T-helper 1 cell treated with Interleukin-12 subunit alpha and Interleukin-12 subunit beta and Interleukin-4 antibody, amounts not matched to agents 30 μg/mL and 1 μg/mL, for 36 hours (primary cell): Measurements from ENCODE around the gene CELF1.

Experiments
- H3K27ac Mint-ChIP-seq: one replicate; pipeline ENCODE4 v1.8.0; 2021; ENCODE audit warnings: mild to moderate bottlenecking, mixed read lengths
- H3K27me3 Mint-ChIP-seq: one replicate; pipeline ENCODE4 v1.8.0; 2021; ENCODE audit warnings: low read depth, mixed read lengths
- H3K36me3 Mint-ChIP-seq: one replicate; pipeline ENCODE4 v1.8.0; 2021; ENCODE audit warnings: low read depth, mixed read lengths
- H3K4me1 Mint-ChIP-seq: one replicate; pipeline ENCODE4 v1.8.0; 2021; ENCODE audit warnings: low read depth, mixed read lengths
- H3K4me3 Mint-ChIP-seq: one replicate; pipeline ENCODE4 v1.8.0; 2021; ENCODE audit warnings: mild to moderate bottlenecking, moderate library complexity, mixed read lengths
- H3K9me3 Mint-ChIP-seq: one replicate; pipeline ENCODE4 v1.8.0; 2021; ENCODE audit warnings: mixed read lengths

CELF1 gene

DNA sequence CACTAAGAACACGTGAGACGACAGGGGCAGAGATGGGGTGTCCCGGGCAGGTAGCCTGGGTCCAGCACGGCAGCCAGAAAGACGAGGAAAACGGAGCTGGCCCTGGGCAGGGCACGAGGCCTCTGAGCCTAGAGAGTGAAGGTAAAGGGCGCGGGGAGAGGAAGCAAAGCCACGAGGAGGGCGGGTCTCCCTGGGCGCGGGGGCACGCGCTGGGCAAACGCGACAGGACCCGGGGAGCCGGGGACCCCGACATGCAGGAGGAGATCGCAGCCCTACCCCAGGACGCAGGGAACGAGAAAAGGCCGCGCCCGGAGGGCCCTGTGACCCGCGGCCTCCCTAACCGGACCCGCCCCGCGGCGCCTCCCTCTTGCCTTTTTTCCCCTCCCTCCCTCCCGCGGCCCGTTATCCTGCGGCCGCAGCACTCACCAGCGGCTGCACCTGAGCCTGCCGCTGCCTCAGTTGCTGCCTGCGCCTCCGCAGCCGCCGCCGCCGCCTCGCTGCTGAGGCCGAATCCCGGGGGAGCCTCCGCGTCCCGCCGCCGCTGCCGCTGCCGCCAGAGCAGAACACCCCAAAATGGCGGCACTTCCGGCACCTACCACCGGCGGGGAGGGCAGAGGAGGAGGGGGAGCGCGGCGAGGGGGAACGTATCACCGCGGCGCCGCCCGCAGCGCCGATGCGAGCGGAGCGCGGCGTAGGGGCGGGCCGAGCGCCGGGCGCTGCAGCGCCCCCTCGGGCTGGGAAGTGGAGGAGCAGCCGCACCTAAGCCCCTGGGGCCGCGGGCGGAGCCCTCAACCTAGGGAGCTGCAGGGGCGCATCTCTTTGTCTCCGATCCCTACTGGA lies at the start of gene CELF1:
CELF1 (minus strand) TSS at position 567 of the 840 bp plus-strand sequence. CDS start 53,609 bp downstream, outside the sequence.
- peak within 1 kb of the TSS; percentile 96 for H3K27ac Mint-ChIP-seq
- H3K36me3 Mint-ChIP-seq = peaks cover 17% of the 10 kb centered on the region
- no peaks in the 10 kb centered on the region for H3K9me3 Mint-ChIP-seq
- H3K4me3 Mint-ChIP-seq = peak within 1 kb of the TSS; percentile 99
- peaks cover 37% of the 10 kb centered on the region for H3K4me1 Mint-ChIP-seq
- no peaks in the 10 kb centered on the region for H3K27me3 Mint-ChIP-seq

DNA sequence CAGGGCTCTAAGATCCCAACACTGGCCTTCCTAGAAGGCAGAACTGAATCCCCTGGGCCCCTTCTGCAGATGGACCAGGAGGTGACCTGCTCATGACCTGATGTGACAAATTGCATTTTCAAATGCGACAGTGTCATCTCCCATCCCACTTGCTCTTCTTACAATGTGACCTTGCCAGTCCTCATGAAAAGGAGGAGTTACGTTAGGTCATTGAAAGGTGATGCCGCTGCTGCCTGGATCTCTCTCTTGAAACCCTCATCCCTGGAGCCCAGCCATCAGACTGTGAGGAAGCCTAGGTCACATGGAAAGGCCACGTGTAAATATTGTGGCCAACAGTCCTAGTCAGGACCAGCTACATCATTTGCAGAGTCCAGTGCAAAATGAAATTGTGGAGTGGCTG lies 47.0 kb upstream of the CELF1 start:
- Mint-ChIP-seq H3K36me3 (no peaks in the 10 kb centered on the region), H3K9me3 (no peaks in the 10 kb centered on the region), H3K27me3 (peaks cover 7% of the 10 kb centered on the region), H3K27ac (no peak overlapping the region), H3K4me1 (no peaks in the 10 kb centered on the region), H3K4me3 (no peak overlapping the region)

DNA sequence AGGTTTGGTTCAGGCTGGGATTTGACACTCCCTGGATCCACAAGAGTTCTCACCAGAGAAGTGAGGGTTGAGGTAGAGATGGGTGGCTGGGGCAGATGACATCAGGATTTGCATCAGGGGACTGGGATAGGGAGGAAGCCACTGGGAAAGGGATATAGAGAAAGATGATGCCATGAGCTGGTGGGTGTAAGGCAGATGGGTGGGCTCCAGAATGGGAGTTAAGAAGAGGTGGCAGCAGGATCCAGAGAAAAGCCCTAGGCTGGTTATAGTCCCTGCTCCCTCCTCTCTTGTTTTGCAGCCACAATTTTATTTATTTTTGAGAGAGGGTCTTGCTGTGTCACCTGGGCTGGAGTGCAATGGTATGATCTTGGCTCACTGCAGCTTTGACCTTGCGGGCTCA lies 43.0 kb upstream of the CELF1 start:
- Mint-ChIP-seq H3K4me3 (no peak overlapping the region), H3K4me1 (peaks cover 12% of the 10 kb centered on the region), H3K36me3 (no peaks in the 10 kb centered on the region), H3K27ac (no peak overlapping the region), H3K9me3 (no peaks in the 10 kb centered on the region), H3K27me3 (peaks cover 32% of the 10 kb centered on the region)

DNA sequence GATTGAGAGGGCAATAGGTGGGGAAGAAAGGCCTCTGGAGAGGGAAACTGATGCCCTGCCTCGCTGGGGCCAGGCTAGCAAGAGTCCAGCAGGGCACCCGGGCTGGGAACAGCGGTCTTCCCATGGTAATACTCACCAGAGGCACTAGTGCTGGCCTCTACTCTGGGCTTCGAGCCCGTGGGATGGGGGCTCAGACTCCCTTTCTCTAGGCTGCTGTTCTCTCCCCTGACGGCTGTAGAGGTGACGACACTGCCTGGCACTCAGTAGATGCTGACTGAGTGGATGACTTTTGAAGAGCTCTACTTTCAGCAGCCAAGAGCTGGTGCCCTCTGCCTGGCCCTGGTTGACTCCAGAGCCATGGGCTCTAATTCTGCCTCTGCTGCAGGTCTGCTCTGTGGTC lies 42.1 kb upstream of the CELF1 start:
- H3K36me3 Mint-ChIP-seq = no peaks in the 10 kb centered on the region
- H3K27ac Mint-ChIP-seq = no peak overlapping the region

DNA sequence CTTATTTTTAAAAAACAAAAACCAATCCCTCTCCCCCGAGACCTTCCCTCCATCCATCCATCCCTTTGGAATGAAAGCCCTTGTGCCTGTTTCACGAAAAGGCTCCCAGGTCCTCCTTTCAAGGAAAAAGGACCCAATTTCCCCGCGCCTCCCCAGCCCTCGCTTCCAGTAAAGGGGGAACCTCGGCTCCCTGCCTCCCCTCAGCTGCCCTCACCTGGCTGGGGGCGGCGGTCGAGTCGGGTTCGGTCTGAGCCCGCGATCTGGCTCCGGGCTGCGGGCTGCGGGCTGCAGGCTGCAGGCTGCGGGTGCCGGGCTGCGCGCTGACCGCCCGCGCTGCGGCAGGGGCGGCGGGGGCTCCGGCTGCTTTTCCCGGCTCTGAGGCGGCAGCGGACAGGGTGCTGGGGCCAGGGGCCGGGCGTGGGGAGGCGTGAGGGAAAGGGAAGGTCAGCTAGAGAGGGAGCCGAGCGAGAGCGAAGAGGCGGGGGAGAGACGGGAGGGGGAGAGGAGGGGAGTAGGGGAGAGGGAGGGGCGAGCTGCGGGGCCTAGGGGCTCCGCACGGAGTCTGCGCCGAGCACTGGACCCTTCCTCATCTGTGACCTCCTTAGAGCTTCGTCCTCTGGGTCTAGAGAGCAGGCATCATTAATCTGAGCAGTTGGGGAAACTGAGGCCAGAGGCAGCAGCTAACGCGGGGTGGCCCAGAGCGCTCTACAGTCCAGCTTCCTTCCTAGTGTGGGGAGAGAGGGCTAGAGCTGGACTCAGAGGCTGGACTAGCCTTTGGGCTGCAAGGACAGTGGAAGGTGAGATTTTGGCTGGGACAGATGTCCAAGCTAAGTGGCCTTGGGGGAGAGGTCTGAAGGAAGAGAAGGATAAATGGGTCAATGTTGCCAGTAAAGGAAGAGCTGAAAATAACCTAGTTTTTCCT lies 41.3 kb upstream of the CELF1 start, which contains the start of gene C1QTNF4:
C1QTNF4 (minus strand) TSS at position 478 of the 922 bp plus-strand sequence. CDS start 3,601 bp downstream, outside the sequence.
- peak within 1 kb of the TSS; percentile 40 for H3K4me3 Mint-ChIP-seq
- no peak within 1 kb of the TSS for H3K27ac Mint-ChIP-seq
- H3K27me3 Mint-ChIP-seq = peaks cover 32% of the 10 kb centered on the region
- H3K9me3 Mint-ChIP-seq = no peaks in the 10 kb centered on the region
- peaks cover 12% of the 10 kb centered on the region for H3K4me1 Mint-ChIP-seq
- no peaks in the 10 kb centered on the region for H3K36me3 Mint-ChIP-seq

More for the DNA sequence above, 42.1 kb upstream of the CELF1 start:
- H3K4me3 Mint-ChIP-seq = no peak overlapping the region
- H3K4me1 Mint-ChIP-seq = peaks cover 12% of the 10 kb centered on the region
- no peaks in the 10 kb centered on the region for H3K9me3 Mint-ChIP-seq
- H3K27me3 Mint-ChIP-seq = peaks cover 32% of the 10 kb centered on the region

DNA sequence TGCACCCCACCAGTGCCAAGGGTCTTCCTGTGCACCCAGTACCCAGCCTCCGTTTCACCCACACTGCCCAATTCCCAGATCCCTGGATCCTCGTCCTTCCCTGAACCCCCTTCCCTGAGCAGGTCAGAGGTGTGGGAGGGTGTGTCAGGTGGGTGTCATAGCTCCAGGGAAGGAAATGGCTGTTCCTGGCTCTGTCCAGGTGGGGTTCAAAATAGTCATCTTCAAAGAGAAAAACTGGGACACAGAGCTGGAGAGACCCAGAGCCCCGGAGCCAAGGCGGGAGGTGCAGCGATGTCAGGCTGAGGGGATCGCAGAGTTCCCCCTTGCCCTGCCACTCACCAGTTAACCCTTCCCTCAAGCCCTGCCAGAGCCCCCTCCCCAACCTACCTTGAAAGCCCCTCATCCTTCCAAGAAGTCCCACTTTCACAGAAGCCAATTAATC lies 40.6 kb upstream of the CELF1 start:
- Mint-ChIP-seq H3K36me3 (no peaks in the 10 kb centered on the region), H3K9me3 (no peaks in the 10 kb centered on the region), H3K27ac (no peak overlapping the region), H3K4me1 (peaks cover 12% of the 10 kb centered on the region), H3K4me3 (peak overlapping the region; percentile 40), H3K27me3 (peaks cover 32% of the 10 kb centered on the region)

DNA sequence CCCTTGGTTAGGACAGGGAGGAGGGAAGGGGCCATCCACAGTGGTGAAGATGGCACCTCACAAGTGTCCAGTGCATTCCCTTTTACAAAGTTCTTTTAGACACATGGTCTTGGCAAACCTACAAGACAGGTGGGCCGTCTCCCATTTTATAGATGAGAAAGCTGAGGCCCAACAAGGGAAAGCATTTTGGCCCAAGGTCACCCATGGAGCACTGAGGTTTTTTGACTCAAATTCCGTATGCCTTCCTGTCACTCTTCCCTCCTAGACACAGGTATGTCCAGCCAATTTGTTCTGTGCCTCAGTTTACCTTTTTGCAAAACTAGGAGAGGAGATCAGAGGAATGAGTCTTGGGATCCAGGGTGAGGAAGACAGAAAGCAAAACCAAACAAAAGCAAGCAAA lies 40.0 kb upstream of the CELF1 start:
- H3K4me3 Mint-ChIP-seq = no peak overlapping the region
- H3K27ac Mint-ChIP-seq = no peak overlapping the region
- H3K27me3 Mint-ChIP-seq = peaks cover 32% of the 10 kb centered on the region
- no peaks in the 10 kb centered on the region for H3K9me3 Mint-ChIP-seq
- H3K36me3 Mint-ChIP-seq = no peaks in the 10 kb centered on the region
- peaks cover 14% of the 10 kb centered on the region for H3K4me1 Mint-ChIP-seq

DNA sequence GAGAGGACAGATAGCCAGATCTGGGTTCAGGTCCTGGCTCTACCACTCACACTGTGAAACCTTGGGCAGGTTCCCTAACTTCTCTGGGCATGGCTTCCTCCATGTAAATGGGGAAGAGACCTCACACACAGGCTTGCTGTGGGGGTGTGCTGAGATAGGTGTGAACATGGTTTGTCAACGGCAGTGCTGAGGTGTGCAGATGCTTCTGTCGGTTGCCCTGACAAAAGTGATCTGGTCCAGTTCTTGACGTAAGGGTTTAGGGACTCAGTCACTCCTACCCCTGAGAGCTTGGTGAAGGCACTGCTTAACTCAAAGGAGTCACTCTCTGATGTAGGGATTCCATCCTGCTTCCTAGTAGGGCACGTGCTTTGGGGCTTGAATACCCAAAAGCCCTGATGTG lies 39.3 kb upstream of the CELF1 start:
- H3K4me1 Mint-ChIP-seq = peaks cover 14% of the 10 kb centered on the region
- no peaks in the 10 kb centered on the region for H3K36me3 Mint-ChIP-seq
- H3K27me3 Mint-ChIP-seq = peaks cover 32% of the 10 kb centered on the region
- H3K27ac Mint-ChIP-seq = no peak overlapping the region
- H3K4me3 Mint-ChIP-seq = no peak overlapping the region
- H3K9me3 Mint-ChIP-seq = no peaks in the 10 kb centered on the region

DNA sequence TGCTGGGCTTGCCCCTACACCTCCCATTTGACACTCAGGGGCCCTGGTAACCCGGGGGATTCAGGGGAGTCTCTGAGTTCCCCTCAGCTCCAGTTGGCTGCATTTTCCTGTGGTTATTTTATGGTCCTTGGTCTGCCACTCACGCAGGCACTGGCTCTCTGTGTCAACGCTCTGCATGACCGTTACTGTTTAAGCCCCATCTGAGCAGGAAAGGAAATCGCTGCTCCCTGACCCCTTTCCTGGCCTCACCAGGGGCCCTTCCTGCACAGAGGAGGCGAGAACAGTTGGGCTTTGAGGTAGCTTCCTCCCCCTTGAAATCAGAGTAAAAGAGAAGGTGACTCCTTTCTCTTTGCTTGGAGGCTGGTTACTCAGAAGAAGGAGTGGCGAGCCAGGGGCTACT lies 38.8 kb upstream of the CELF1 start:
- H3K36me3 Mint-ChIP-seq = no peaks in the 10 kb centered on the region
- no peaks in the 10 kb centered on the region for H3K9me3 Mint-ChIP-seq
- peaks cover 14% of the 10 kb centered on the region for H3K4me1 Mint-ChIP-seq
- peaks cover 32% of the 10 kb centered on the region for H3K27me3 Mint-ChIP-seq
- H3K27ac Mint-ChIP-seq = no peak overlapping the region
- no peak overlapping the region for H3K4me3 Mint-ChIP-seq

DNA sequence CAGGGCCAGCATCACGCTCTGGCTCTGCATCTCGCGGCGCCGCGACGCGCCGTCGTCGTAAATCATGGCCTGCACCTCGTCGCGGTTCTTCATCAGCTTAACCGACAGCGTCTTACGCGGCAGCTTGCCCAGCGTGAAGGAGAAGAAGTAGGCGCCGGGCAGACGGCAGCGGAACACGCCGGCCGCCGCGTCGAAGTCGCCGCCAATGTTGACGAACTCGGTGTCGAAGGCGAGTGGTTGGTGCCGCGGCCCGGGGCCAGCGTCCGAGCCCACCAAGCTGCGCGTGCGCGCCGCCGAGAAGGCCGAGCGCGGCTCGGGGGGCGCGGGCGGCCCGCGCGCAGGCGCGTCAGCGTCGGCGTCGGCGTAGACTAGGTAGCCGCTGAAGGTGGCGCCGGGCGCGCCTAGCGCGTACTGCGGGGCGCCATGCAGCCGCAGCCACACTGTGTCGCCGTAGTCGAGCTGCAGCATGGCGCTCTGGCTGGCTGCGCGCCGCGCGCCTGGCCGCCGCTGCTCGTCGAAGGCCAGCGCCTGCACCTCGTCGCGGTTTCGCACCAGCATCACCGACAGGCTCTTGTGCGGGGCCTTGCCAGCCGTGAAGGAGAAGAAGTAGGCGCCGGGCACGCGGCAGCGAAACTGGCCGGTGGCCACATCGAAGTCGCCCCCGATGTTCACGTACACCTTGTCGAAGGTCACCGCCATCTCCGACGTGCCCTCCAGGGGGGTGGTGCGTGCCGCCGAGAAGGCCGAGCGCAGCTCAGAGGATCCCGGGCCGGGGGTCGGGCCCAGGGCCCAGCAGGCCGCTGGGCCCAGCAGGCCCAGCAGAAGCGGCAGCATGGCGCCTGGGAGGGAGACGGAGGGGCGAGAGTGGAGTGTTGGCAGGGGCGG lies 37.3 kb upstream of the CELF1 start:
- Mint-ChIP-seq H3K4me1 (peaks cover 14% of the 10 kb centered on the region), H3K27me3 (peaks cover 27% of the 10 kb centered on the region), H3K36me3 (no peaks in the 10 kb centered on the region), H3K27ac (no peak overlapping the region), H3K4me3 (no peak overlapping the region), H3K9me3 (no peaks in the 10 kb centered on the region)

DNA sequence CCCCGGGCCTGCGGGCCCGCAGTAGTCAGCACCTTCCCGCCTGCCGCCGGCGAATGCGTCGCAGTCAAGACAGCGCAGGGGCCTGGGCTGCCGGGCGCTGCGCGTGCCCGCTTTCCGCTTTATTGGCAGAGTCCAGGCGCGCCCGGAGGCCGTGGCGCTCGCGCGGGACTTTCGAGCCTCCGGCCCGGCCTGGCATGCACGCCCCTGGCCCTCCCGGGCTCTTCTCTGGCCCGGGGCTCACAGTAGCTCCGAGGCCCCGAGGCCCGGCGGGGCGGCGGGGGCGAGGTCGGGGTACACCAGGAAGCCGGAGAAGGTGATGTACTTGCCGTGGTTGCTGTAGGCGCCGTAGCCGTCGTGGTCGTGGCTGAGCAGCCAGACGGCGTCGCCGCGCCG lies 36.6 kb upstream of the CELF1 start:
- Mint-ChIP-seq H3K4me1 (peaks cover 14% of the 10 kb centered on the region), H3K27me3 (peaks cover 21% of the 10 kb centered on the region), H3K9me3 (no peaks in the 10 kb centered on the region), H3K27ac (no peak overlapping the region), H3K4me3 (no peak overlapping the region), H3K36me3 (no peaks in the 10 kb centered on the region)

DNA sequence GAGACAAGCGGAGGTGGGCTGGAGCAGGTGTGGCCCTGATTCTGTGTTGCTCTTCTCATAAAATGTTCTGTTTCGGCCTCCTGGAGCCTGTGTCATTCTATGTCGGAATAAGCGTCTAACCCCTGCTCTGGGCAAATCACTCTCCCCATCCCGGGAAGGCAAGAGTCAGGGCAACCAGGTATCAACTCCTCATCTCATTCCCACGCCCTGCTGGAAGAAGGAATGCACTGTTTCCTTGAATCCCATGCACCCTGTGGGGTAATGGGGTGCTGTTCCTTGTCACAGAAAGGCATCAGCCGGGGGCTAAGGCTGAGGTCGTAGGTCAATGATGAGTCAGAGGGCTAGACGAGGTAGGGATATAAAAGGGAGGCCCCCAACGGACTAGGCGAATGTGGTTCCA lies 36.2 kb upstream of the CELF1 start:
- no peak overlapping the region for H3K4me3 Mint-ChIP-seq
- peaks cover 18% of the 10 kb centered on the region for H3K27me3 Mint-ChIP-seq

DNA sequence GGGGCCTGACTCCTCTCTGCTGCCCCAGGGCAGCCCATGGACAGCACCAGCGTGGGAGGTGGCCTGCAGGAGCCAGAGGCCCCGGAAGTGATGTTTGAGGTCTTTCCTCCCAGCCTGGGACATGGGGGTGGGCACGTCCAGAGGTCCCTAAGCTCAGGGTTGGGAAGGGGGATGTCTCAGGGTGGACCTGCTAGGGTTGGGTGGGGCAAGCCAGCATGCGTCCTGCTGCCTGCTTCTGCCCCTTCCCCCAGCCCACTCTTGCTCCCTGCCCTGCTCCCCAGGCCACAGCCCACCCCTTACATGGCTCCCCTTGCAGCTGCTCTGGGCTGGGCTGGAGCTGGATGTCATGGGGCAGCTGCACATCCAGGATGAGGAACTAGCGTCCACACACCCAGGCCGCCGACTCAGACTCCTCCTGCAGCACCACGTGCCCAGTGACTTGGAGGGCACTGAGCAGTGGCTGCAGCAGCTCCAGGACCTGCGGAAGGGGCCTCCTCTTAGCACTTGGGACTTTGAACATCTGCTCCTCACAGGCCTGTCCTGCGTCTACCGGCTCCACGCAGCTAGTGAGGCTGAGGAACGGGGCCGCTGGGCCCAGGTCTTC lies 34.9 kb upstream of the CELF1 start:
- H3K4me3 Mint-ChIP-seq = no peak overlapping the region

More for the DNA sequence above, 36.2 kb upstream of the CELF1 start:
- Mint-ChIP-seq H3K36me3 (peaks cover 4% of the 10 kb centered on the region), H3K27ac (no peak overlapping the region), H3K9me3 (no peaks in the 10 kb centered on the region), H3K4me1 (peaks cover 14% of the 10 kb centered on the region)

More for the DNA sequence above, 34.9 kb upstream of the CELF1 start:
- H3K36me3 Mint-ChIP-seq = peaks cover 11% of the 10 kb centered on the region
- H3K27me3 Mint-ChIP-seq = peaks cover 6% of the 10 kb centered on the region
- no peak overlapping the region for H3K27ac Mint-ChIP-seq
- H3K9me3 Mint-ChIP-seq = no peaks in the 10 kb centered on the region
- peaks cover 17% of the 10 kb centered on the region for H3K4me1 Mint-ChIP-seq
